ENCODE measurements around the gene GNS. TPM values are rescaled to one million over a fixed set of nuclear protein-coding genes. Genes with fewer than 3 reads are reported as not detected.

The GNS gene
- total RNA-seq, 2 donors from 2014 or later, result 107 to 125 TPM

GRCh38 chr12:64785838-64786237 is 26.6 kb upstream of the GNS start:
- Histone ChIP-seq H3K4me3 (no peak overlapping the region), H3K4me1 (ENCODE audit: control insufficient read depth in 1 of 2, low read depth in 2 of 2) (peaks cover 8 to 11% of the 10 kb centered on the region in 2 donors), H3K27me3 (replicated peaks; ENCODE audit: insufficient read depth) (no peaks in the 10 kb centered on the region), H3K9me3 (no peaks in the 10 kb centered on the region), H3K27ac (no peak overlapping the region), H3K36me3 (no peaks in the 10 kb centered on the region)
- ATAC-seq (ENCODE audit: insufficient number of reproducible peaks, low FRiP score, low read depth) (no peak), DNase-seq (ENCODE audit: low spot score) (no peak)
- TF ChIP-seq CTCF (IDR thresholded peaks at IDR 0.05), result no peak

GRCh38 chr12:64782191-64782876 is 23.1 kb upstream of the GNS start:
- Histone ChIP-seq H3K27ac (no peak overlapping the region), H3K27me3 (replicated peaks; ENCODE audit: insufficient read depth) (no peaks in the 10 kb centered on the region)

GRCh38 chr12:64781280-64782190 is 22.3 kb upstream of the GNS start:
- Histone ChIP-seq H3K36me3 (no peaks in the 10 kb centered on the region), H3K9me3 (no peaks in the 10 kb centered on the region), H3K27me3 (replicated peaks; ENCODE audit: insufficient read depth) (no peaks in the 10 kb centered on the region), H3K4me1 (ENCODE audit: control insufficient read depth in 1 of 2, low read depth in 2 of 2) (peaks cover 8 to 12% of the 10 kb centered on the region in 2 donors), H3K27ac (no peak overlapping the region), H3K4me3 (peak overlapping the region; percentile 81)
- TF ChIP-seq CTCF (IDR thresholded peaks at IDR 0.05), result no peak
- no peak for ATAC-seq (ENCODE audit: insufficient number of reproducible peaks, low FRiP score, low read depth)
- DNase-seq (ENCODE audit: low spot score), result no peak

More at GRCh38 chr12:64782191-64782876, 23.1 kb upstream of the GNS start:
- Histone ChIP-seq H3K9me3 (no peaks in the 10 kb centered on the region), H3K4me3 (peak overlapping the region; percentile 81), H3K4me1 (ENCODE audit: control insufficient read depth in 1 of 2, low read depth in 2 of 2) (peaks cover 8 to 12% of the 10 kb centered on the region in 2 donors), H3K36me3 (no peaks in the 10 kb centered on the region)
- DNase-seq (ENCODE audit: low spot score) (no peak), ATAC-seq (ENCODE audit: insufficient number of reproducible peaks, low FRiP score, low read depth) (no peak)
- TF ChIP-seq CTCF (IDR thresholded peaks at IDR 0.05), result no peak

GRCh38 chr12:64780531-64781279 is 21.5 kb upstream of the GNS start:
- peaks cover 5% of the 10 kb centered on the region for H3K9me3 ChIP-seq
- DNase-seq (ENCODE audit: low spot score) (no peak), ATAC-seq (ENCODE audit: insufficient number of reproducible peaks, low FRiP score, low read depth) (peak; percentile 67)
- H3K27ac ChIP-seq, result no peak overlapping the region
- H3K36me3 ChIP-seq, result no peaks in the 10 kb centered on the region
- peaks cover 8 to 12% of the 10 kb centered on the region in 2 donors for H3K4me1 ChIP-seq (ENCODE audit: control insufficient read depth in 1 of 2, low read depth in 2 of 2)
- TF ChIP-seq CTCF (IDR thresholded peaks at IDR 0.05), result no peak
- H3K27me3 ChIP-seq (replicated peaks; ENCODE audit: insufficient read depth), result no peaks in the 10 kb centered on the region
- peak overlapping the region; percentile 81 for H3K4me3 ChIP-seq

Data from thoracic aorta (tissue), 2 donors.